GM12872 (cell line): Measurements from ENCODE around the gene RGR.

Source experiments
- TF ChIP-seq, protein P1 (sequence below): IDR thresholded peaks from 3 replicates; pipeline ENCODE4 v1.5.1; 2011; ENCODE audit warnings: low read depth, mild to moderate bottlenecking, low read length, moderate library complexity; ENCODE audit not compliant: insufficient read depth

RGR gene

GRCh38 chr10:84308021-84308420, 63.2 kb downstream of the RGR start:
- TF ChIP-seq, protein P1, sequence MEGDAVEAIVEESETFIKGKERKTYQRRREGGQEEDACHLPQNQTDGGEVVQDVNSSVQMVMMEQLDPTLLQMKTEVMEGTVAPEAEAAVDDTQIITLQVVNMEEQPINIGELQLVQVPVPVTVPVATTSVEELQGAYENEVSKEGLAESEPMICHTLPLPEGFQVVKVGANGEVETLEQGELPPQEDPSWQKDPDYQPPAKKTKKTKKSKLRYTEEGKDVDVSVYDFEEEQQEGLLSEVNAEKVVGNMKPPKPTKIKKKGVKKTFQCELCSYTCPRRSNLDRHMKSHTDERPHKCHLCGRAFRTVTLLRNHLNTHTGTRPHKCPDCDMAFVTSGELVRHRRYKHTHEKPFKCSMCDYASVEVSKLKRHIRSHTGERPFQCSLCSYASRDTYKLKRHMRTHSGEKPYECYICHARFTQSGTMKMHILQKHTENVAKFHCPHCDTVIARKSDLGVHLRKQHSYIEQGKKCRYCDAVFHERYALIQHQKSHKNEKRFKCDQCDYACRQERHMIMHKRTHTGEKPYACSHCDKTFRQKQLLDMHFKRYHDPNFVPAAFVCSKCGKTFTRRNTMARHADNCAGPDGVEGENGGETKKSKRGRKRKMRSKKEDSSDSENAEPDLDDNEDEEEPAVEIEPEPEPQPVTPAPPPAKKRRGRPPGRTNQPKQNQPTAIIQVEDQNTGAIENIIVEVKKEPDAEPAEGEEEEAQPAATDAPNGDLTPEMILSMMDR: no peak

DNA sequence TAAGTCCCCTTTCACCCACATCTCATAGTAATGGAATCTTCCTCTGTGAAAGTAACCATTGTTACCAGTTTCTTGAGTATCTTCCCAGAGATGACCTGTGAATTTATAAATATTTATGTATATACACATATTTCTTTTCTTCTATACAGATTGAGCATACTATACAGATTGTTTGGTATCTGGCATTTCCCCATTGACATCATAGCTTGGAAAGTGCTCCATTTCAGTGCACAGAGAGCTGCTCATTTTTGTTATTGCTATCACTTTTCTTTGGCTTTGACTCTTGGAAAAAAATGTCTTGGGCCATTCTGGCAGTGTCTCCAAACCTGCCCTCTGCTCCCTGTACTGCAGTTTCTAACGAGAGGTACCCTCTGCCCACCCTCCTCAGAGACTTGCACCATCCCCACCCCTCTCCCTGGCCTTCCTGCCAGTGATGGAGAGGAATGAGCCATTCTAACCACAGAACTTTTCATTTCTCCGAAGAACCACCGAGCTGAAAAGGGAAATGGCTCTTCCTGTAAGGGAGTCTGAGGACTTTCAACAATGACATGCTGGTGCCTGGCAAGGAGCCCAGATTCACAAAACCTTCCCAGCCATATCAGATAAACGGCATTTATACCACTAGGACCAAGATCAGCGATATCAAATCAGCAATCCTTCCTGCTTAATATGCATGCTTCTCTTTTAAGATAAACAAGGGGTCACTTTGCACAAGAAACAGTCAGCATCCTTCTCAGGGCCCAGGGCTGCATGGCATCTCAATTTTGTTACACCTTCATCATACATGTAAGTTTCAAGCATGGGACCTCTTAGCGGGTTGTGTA, 63.8 kb downstream of the RGR start:
- TF ChIP-seq, protein P1: no peak
